BE2C (cell line): ENCODE measurements around the gene SLC37A1.

Experiments
- DNase-seq: peaks from one replicate; pipeline ENCODE4 v3.0.0-alpha.2; 2020
- H3K27me3 ChIP-seq: fragments of 250-450 bp; sonication (Bioruptor Pico); 2 replicates; pipeline ENCODE4 v1.5.1; 2020; ENCODE audit warnings: mild to moderate bottlenecking
- H3K36me3 ChIP-seq: fragments of 250-450 bp; sonication (Bioruptor Pico); 2 replicates; pipeline ENCODE4 v1.5.1; 2020; ENCODE audit warnings: mild to moderate bottlenecking
- H3K4me1 ChIP-seq: fragments of 250-450 bp; sonication (Bioruptor Pico); 2 replicates; pipeline ENCODE4 v1.5.1; 2020
- H3K4me3 ChIP-seq: 2 replicates; pipeline ENCODE4 v1.5.1; 2011; ENCODE audit warnings: low read depth, low read length
- H3K9me3 ChIP-seq: fragments of 250-450 bp; sonication (Bioruptor Pico); 2 replicates; pipeline ENCODE4 v1.5.1; 2020
- CTCF ChIP-seq: IDR thresholded peaks from 2 replicates; pipeline ENCODE4 v1.5.1; 2012; ENCODE audit warnings: mild to moderate bottlenecking, low read depth, low read length

Gene SLC37A1

DNA sequence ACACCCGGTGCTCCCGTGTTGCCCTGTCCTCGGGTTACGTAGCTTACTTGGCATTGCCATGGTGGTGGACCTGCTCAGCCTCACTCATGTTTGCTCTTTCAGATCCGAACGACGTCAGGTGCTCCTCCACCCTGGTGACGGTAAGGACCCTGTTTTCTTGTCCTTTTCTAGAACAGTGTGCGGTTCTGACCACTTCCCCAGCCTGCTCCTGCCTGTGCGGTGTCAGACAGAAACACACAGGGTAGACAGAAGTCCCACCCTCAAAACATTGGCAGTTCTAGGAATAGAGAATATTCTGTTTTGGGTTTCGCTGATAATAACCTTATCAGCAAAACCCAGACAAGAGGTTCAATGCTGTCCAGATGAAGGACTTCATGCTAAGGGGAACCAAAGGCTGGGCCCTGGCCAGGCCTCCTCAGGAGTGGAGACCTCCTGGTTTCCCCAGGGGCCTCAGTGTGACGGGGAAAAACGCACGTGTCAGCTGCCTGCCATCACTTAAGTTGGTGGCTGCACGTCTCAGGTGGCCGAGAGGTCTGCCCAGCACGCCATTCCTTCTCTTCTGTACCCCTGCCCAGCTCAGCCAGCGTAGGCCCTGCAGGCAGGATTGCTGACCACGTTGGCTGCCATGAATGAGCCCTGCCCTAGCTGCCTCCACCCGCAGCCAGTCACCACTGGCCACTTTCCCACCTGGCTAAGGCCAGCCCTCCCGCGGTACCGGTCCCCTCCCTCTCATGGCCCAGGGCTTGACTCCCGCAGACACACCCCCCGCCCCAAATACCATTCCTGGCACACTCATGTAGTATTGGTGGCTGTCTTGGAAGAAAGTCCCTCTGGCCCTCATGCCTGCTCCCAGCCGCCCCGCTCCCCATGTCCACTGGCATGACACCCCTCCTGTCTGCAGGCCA is 33.6 kb downstream of the SLC37A1 start:
- TF ChIP-seq CTCF, result no peak
- Histone ChIP-seq H3K9me3 (no peaks in the 10 kb centered on the region), H3K36me3 (no peaks in the 10 kb centered on the region), H3K27me3 (no peaks in the 10 kb centered on the region), H3K4me3 (no peak overlapping the region), H3K4me1 (peaks cover 9% of the 10 kb centered on the region)
- no peak for DNase-seq

DNA sequence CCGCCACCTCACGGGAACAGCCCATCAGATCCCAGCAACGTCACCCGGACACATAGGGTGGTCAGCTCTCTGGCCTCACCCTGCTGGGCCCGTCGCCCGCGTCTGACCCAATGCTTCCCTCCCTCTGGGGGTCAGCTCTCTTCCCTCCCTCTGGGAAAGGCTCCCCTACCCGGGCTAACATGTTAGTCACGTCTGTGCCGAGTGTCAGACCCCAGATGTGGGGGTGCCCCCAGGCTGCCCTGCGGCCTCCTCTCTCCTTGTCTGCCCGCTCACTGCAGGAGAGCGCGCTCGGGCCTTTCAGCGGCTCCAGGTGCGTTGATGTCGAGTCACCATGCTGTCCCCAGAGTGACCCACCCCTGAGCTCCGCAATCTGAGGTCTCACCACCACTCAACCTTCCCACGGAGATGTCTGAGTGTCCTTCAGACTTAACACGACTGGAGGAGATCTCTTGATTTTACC is 34.3 kb downstream of the SLC37A1 start:
- no peak for TF ChIP-seq CTCF
- Histone ChIP-seq H3K9me3 (no peaks in the 10 kb centered on the region), H3K4me1 (peaks cover 9% of the 10 kb centered on the region), H3K27me3 (no peaks in the 10 kb centered on the region), H3K4me3 (no peak overlapping the region), H3K36me3 (no peaks in the 10 kb centered on the region)
- DNase-seq, result no peak

- TF ChIP-seq CTCF, result no peak
- no peak for DNase-seq
- Histone ChIP-seq H3K27me3 (no peaks in the 10 kb centered on the region), H3K4me3 (no peak overlapping the region), H3K36me3 (no peaks in the 10 kb centered on the region), H3K9me3 (no peaks in the 10 kb centered on the region), H3K4me1 (peaks cover 9% of the 10 kb centered on the region)
Observed at GRCh38 chr21:42548687-42549406, 35.2 kb downstream of the SLC37A1 start.

DNA sequence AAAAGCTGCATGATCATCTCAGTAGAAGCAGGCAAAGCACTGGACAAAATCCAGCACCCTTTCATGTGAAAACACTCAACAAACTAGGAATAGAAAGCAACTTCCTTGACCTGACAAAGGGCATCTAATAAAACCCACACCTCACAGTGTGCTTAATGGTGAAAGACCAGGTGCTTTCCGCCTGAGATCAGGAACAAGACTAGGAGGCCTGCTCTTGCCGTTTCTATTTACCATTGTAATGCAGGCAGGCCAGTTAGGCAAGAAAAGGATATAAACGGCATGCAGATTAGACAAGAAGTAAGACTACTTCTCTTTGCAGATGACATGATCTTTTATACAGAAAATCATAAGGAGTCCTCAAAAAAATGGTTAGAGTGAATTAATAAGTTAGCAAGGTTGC is 37.2 kb downstream of the SLC37A1 start:
- TF ChIP-seq CTCF, result no peak
- Histone ChIP-seq H3K4me1 (no peaks in the 10 kb centered on the region), H3K27me3 (no peaks in the 10 kb centered on the region), H3K36me3 (no peaks in the 10 kb centered on the region), H3K4me3 (no peak overlapping the region), H3K9me3 (no peaks in the 10 kb centered on the region)
- no peak for DNase-seq

- Histone ChIP-seq H3K36me3 (no peaks in the 10 kb centered on the region), H3K4me3 (no peak overlapping the region), H3K27me3 (no peaks in the 10 kb centered on the region), H3K4me1 (no peaks in the 10 kb centered on the region), H3K9me3 (no peaks in the 10 kb centered on the region)
- no peak for DNase-seq
- no peak for TF ChIP-seq CTCF
Observed at GRCh38 chr21:42552407-42553336, 39.0 kb downstream of the SLC37A1 start.
